WTC11 (cell line): ENCODE data around the gene MFAP3L.

ENCODE experiments used
- FOXJ3 ChIP-seq: sonication (generic); formaldehyde crosslinking; IDR thresholded peaks from 2 replicates; pipeline ENCODE4 v1.9.0; 2021; ENCODE audit warnings: missing genetic modification reagents, mild to moderate bottlenecking, borderline replicate concordance
- FOXK1 ChIP-seq: sonication (generic); formaldehyde crosslinking; IDR thresholded peaks from 2 replicates; pipeline ENCODE4 v1.8.0; 2022; ENCODE audit warnings: mild to moderate bottlenecking, moderate library complexity, missing genetic modification reagents
- GTF2I ChIP-seq: fragments of 250-450 bp; sonication (Bioruptor Pico); conservative IDR thresholded peaks from 2 replicates; pipeline ENCODE4 v1.4.0; 2021; ENCODE audit warnings: mild to moderate bottlenecking
- IRF2 ChIP-seq: sonication (generic); formaldehyde crosslinking; IDR thresholded peaks from 2 replicates; pipeline ENCODE4 v1.8.0; 2022; ENCODE audit warnings: low read depth, missing genetic modification reagents, borderline replicate concordance
- NR2C2 ChIP-seq: sonication (generic); formaldehyde crosslinking; IDR thresholded peaks from 2 replicates; pipeline ENCODE4 v1.8.0; 2022; ENCODE audit warnings: mild to moderate bottlenecking, missing genetic modification reagents
- PRRX2 ChIP-seq: fragments of 250-450 bp; sonication (Bioruptor Pico); IDR thresholded peaks from 2 replicates; pipeline ENCODE4 v1.8.0; 2021; ENCODE audit warnings: mild to moderate bottlenecking
- SMAD4 ChIP-seq: sonication (generic); formaldehyde crosslinking; IDR thresholded peaks from 2 replicates; pipeline ENCODE4 v1.8.0; 2022; ENCODE audit warnings: mild to moderate bottlenecking, missing genetic modification reagents
- TCF7 ChIP-seq: sonication (generic); formaldehyde crosslinking; IDR thresholded peaks from 2 replicates; pipeline ENCODE4 v1.8.0; 2022; ENCODE audit warnings: mild to moderate bottlenecking, low read depth, missing genetic modification reagents, moderate library complexity
- TF ChIP-seq, protein P1 (sequence below): fragments of 200-600 bp; IDR thresholded peaks from 2 replicates; pipeline ENCODE4 v1.8.0; 2022; ENCODE audit warnings: antibody characterized with exemption
- TF ChIP-seq, protein P2 (sequence below): sonication (generic); formaldehyde crosslinking; IDR thresholded peaks from 2 replicates; pipeline ENCODE4 v1.8.0; 2022; ENCODE audit warnings: mild to moderate bottlenecking, missing genetic modification reagents
- TF ChIP-seq, protein P3 (sequence below): sonication (generic); formaldehyde crosslinking; IDR thresholded peaks from 2 replicates; pipeline ENCODE4 v1.8.0; 2022; ENCODE audit warnings: mild to moderate bottlenecking, missing genetic modification reagents
- TF ChIP-seq, protein P4 (sequence below): sonication (generic); formaldehyde crosslinking; conservative IDR thresholded peaks from 2 replicates; pipeline ENCODE4 v1.8.1; 2023; ENCODE audit warnings: mild to moderate bottlenecking, low read depth, missing genetic modification reagents, moderate library complexity

DNA sequence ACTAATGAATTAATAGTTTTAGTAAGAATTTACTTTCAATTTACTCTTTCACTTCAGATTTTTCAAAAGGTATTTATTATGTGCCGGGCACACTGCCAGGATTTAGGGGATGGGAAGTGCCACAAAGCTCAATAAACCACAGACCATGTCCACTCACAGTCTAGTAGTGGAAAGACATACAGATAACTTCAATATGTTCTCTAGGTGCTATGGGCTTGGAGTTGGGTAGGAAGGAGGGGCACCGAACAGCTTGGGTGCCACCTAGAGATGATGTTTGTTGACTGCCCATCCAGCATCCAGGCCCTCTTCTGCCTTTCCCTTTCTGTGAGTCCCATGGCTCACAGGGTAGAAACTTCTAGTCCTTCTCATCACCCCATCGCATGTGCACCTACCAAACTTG, 17.8 kb downstream of the MFAP3L start:
- TF ChIP-seq, protein P1, sequence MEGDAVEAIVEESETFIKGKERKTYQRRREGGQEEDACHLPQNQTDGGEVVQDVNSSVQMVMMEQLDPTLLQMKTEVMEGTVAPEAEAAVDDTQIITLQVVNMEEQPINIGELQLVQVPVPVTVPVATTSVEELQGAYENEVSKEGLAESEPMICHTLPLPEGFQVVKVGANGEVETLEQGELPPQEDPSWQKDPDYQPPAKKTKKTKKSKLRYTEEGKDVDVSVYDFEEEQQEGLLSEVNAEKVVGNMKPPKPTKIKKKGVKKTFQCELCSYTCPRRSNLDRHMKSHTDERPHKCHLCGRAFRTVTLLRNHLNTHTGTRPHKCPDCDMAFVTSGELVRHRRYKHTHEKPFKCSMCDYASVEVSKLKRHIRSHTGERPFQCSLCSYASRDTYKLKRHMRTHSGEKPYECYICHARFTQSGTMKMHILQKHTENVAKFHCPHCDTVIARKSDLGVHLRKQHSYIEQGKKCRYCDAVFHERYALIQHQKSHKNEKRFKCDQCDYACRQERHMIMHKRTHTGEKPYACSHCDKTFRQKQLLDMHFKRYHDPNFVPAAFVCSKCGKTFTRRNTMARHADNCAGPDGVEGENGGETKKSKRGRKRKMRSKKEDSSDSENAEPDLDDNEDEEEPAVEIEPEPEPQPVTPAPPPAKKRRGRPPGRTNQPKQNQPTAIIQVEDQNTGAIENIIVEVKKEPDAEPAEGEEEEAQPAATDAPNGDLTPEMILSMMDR, result no peak
- TF ChIP-seq SMAD4 (CRISPR knock-in tag) (no peak), IRF2 (no peak), TCF7 (CRISPR knock-in tag) (no peak), GTF2I (CRISPR knock-in tag) (no peak), NR2C2 (no peak), PRRX2 (CRISPR knock-in tag) (no peak), FOXK1 (CRISPR knock-in tag) (no peak), FOXJ3 (no peak)
- TF ChIP-seq, protein P2, sequence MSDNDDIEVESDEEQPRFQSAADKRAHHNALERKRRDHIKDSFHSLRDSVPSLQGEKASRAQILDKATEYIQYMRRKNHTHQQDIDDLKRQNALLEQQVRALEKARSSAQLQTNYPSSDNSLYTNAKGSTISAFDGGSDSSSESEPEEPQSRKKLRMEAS (CRISPR knock-in tag), result no peak
- TF ChIP-seq, protein P3, sequence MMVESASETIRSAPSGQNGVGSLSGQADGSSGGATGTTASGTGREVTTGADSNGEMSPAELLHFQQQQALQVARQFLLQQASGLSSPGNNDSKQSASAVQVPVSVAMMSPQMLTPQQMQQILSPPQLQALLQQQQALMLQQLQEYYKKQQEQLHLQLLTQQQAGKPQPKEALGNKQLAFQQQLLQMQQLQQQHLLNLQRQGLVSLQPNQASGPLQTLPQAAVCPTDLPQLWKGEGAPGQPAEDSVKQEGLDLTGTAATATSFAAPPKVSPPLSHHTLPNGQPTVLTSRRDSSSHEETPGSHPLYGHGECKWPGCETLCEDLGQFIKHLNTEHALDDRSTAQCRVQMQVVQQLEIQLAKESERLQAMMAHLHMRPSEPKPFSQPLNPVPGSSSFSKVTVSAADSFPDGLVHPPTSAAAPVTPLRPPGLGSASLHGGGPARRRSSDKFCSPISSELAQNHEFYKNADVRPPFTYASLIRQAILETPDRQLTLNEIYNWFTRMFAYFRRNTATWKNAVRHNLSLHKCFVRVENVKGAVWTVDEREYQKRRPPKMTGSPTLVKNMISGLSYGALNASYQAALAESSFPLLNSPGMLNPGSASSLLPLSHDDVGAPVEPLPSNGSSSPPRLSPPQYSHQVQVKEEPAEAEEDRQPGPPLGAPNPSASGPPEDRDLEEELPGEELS (CRISPR knock-in tag), result no peak
- TF ChIP-seq, protein P4, sequence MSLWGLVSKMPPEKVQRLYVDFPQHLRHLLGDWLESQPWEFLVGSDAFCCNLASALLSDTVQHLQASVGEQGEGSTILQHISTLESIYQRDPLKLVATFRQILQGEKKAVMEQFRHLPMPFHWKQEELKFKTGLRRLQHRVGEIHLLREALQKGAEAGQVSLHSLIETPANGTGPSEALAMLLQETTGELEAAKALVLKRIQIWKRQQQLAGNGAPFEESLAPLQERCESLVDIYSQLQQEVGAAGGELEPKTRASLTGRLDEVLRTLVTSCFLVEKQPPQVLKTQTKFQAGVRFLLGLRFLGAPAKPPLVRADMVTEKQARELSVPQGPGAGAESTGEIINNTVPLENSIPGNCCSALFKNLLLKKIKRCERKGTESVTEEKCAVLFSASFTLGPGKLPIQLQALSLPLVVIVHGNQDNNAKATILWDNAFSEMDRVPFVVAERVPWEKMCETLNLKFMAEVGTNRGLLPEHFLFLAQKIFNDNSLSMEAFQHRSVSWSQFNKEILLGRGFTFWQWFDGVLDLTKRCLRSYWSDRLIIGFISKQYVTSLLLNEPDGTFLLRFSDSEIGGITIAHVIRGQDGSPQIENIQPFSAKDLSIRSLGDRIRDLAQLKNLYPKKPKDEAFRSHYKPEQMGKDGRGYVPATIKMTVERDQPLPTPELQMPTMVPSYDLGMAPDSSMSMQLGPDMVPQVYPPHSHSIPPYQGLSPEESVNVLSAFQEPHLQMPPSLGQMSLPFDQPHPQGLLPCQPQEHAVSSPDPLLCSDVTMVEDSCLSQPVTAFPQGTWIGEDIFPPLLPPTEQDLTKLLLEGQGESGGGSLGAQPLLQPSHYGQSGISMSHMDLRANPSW (CRISPR knock-in tag), result no peak
